Motor neuron (in vitro differentiated cells): ENCODE results near the gene SMARCB1. TPM values are rescaled to one million over a fixed set of nuclear protein-coding genes. Genes with fewer than 3 reads are reported as not detected.
A peak's percentile ranks its signal among the peaks of the same experiment; 100 is the strongest.

Source experiments
- ATAC-seq, 8 experiments: fragments of 200-7000 bp; cut with Tn5 transposase; replicated peaks in 6 of 8; 2 replicates each; pipeline ENCODE4 v1.8.0; 2021; ENCODE audit warnings: mild to moderate bottlenecking in 8 of 8, moderate library complexity in 8 of 8
- H3K27ac ChIP-seq, 2 donors: fragments of 250-450 bp; sonication (Bioruptor Pico); 2 replicates each; pipeline ENCODE4 v1.9.0; 2021; ENCODE audit warnings: antibody characterized with exemption in 2 of 2, mild to moderate bottlenecking in 2 of 2, moderate library complexity in 1 of 2
- H3K4me1 ChIP-seq, 2 donors: fragments of 250-450 bp; sonication (Bioruptor Pico); replicated peaks in 1 of 2; 2 replicates each; pipeline ENCODE4 v1.6.1; 2021; ENCODE audit warnings: antibody characterized with exemption in 2 of 2, mild to moderate bottlenecking in 2 of 2, moderate library complexity in 1 of 2
- H3K4me3 ChIP-seq, 5 donors: fragments of 250-450 bp; sonication (Bioruptor Pico); 2 replicates each; pipeline ENCODE4 v1.9.0; 2021; ENCODE audit warnings: antibody characterized with exemption in 5 of 5, mild to moderate bottlenecking in 5 of 5, moderate library complexity in 4 of 5
- WGBS, 10 experiments: fragments of 450-650 bp; shearing (Covaris generic); methylation state at CpG; one replicate each; pipeline ENCODE4 v1.0.0; 2022; 5-methylcytosine and 5-hydroxymethylcytosine counted together
- in situ Hi-C, 9 experiments: fragments of 400-800 bp; cut with MboI; loops; one replicate each; pipeline ENCODE4 v1.15.0; 2021; ENCODE audit warnings: low sequenced_read_pairs in 9 of 9, low pct_unique_long_range_greater_than_20kb in 2 of 9; ENCODE audit not compliant: unreplicated experiment in 9 of 9
- total RNA-seq, 8 experiments: library from RNA; unstranded; fragments of 300-600 nt; gene quantifications; 2 replicates each; pipeline versions ENCODE4 v1.2.3 to v1.2.4, GENCODE V29; 2022

Gene SMARCB1
- total RNA-seq, 8 experiments from 2014 or later: 58.9 to 177 (median 101) TPM

GRCh38 chr22:23826510-23827350 lies 40.0 kb downstream of the SMARCB1 start:
- 80 to 100% (median 91%) methylated on average over 1 to 5 of the region's 15 CpGs; no CpG with 5 or more reads in 3 of the 10 experiments for WGBS, 10 experiments
- peak in 6 of 8 experiments; percentile 58 to 76 (median 68) for ATAC-seq
- Histone ChIP-seq H3K4me3 (no peak overlapping the region), H3K4me1 (no peaks in the 10 kb centered on the region), H3K27ac (peak overlapping the region in 1 of 2 donors; percentile 46)
- in situ Hi-C loops: no loop called here

GRCh38 chr22:23827351-23827995 lies 40.7 kb downstream of the SMARCB1 start:
- H3K27ac ChIP-seq: peak overlapping the region in 1 of 2 donors; percentile 46
- 60 to 92% (median 81%) methylated on average over 1 to 3 of the region's 11 CpGs; no CpG with 5 or more reads in 5 of the 10 experiments for WGBS, 10 experiments
- ATAC-seq: no peak
- in situ Hi-C loops: no loop called here
- H3K4me1 ChIP-seq: no peaks in the 10 kb centered on the region
- H3K4me3 ChIP-seq: no peak overlapping the region

- Histone ChIP-seq H3K4me3 (no peak overlapping the region), H3K27ac (no peak overlapping the region), H3K4me1 (no peaks in the 10 kb centered on the region)
- ATAC-seq: peak in 1 of 8 experiments; percentile 13
- WGBS, 10 experiments: 80 to 100% (median 80%) methylated on average over 1 to 5 of the region's 10 CpGs; no CpG with 5 or more reads in 5 of the 10 experiments
- in situ Hi-C loops: no loop called here
These were observed 42.3 kb downstream of the SMARCB1 start for GRCh38 chr22:23828800-23829680.

GRCh38 chr22:23829845-23830372 lies 43.1 kb downstream of the SMARCB1 start:
- Histone ChIP-seq H3K4me1 (no peaks in the 10 kb centered on the region), H3K27ac (no peak overlapping the region), H3K4me3 (no peak overlapping the region)
- ATAC-seq: peak in 3 of 8 experiments; percentile 33 to 77 (median 70)
- in situ Hi-C loops: no loop called here
- WGBS, 10 experiments: 0 to 100% (median 88%) methylated on average over 1 to 7 of the region's 7 CpGs

- no peak for ATAC-seq
- WGBS, 10 experiments: 90% methylated on average over 2 of the region's 8 CpGs; no CpG with 5 or more reads in 8 of the 10 experiments
These were observed 44.5 kb downstream of the SMARCB1 start for GRCh38 chr22:23831261-23831660.

GRCh38 chr22:23831781-23832180 lies 45.0 kb downstream of the SMARCB1 start:
- ATAC-seq: no peak
- H3K4me1 ChIP-seq: no peaks in the 10 kb centered on the region
- no peak overlapping the region for H3K4me3 ChIP-seq
- no peak overlapping the region for H3K27ac ChIP-seq
- WGBS, 10 experiments: 94 to 100% (median 100%) methylated on average over 1 to 5 of the region's 10 CpGs; no CpG with 5 or more reads in 4 of the 10 experiments
- in situ Hi-C loops: no loop called here

More at GRCh38 chr22:23831261-23831660, 44.5 kb downstream of the SMARCB1 start:
- in situ Hi-C loops: no loop called here
- Histone ChIP-seq H3K4me1 (no peaks in the 10 kb centered on the region), H3K27ac (no peak overlapping the region), H3K4me3 (no peak overlapping the region)

- Histone ChIP-seq H3K4me1 (peaks cover 0 to 4% of the 10 kb centered on the region in 2 donors), H3K27ac (no peak overlapping the region), H3K4me3 (no peak overlapping the region)
- WGBS, 10 experiments: 40 to 100% (median 87%) methylated on average over 3 of the region's 11 CpGs; no CpG with 5 or more reads in 6 of the 10 experiments
- in situ Hi-C loops: no loop called here
- ATAC-seq: no peak
These were observed 45.7 kb downstream of the SMARCB1 start for GRCh38 chr22:23832226-23833016.

GRCh38 chr22:23833017-23833751 lies 46.4 kb downstream of the SMARCB1 start:
- H3K4me1 ChIP-seq: peaks cover 6 to 12% of the 10 kb centered on the region in 2 donors
- no peak for ATAC-seq
- H3K4me3 ChIP-seq: no peak overlapping the region
- H3K27ac ChIP-seq: no peak overlapping the region
- in situ Hi-C loops: no loop called here
- 60 to 100% (median 93%) methylated on average over 1 to 7 of the region's 16 CpGs; no CpG with 5 or more reads in 4 of the 10 experiments for WGBS, 10 experiments

- 95% methylated on average over 7 of the region's 13 CpGs; no CpG with 5 or more reads in 9 of the 10 experiments for WGBS, 10 experiments
- in situ Hi-C loops: no loop called here
- no peak for ATAC-seq
- Histone ChIP-seq H3K4me1 (peaks cover 8 to 13% of the 10 kb centered on the region in 2 donors), H3K27ac (no peak overlapping the region), H3K4me3 (no peak overlapping the region)
These were observed 47.1 kb downstream of the SMARCB1 start for GRCh38 chr22:23833911-23834317.

- 82 to 100% methylated on average over 1 to 3 of the region's 3 CpGs; no CpG with 5 or more reads in 8 of the 10 experiments for whole genome bisulfite sequencing, 10 experiments
- H3K27ac ChIP-seq: no peak overlapping the region
- no peak overlapping the region for H3K4me3 ChIP-seq
- peaks cover 8 to 14% of the 10 kb centered on the region in 2 donors for H3K4me1 ChIP-seq
- in situ Hi-C loops: no loop called here
- ATAC-seq: no peak
These were observed 47.6 kb downstream of the SMARCB1 start for GRCh38 chr22:23834406-23834792.

- Histone ChIP-seq H3K4me3 (no peak overlapping the region), H3K4me1 (peaks cover 11 to 15% of the 10 kb centered on the region in 2 donors), H3K27ac (no peak overlapping the region)
- 100% methylated on average over 1 of the region's 10 CpGs; no CpG with 5 or more reads in 8 of the 10 experiments for WGBS, 10 experiments
- no peak for ATAC-seq
- in situ Hi-C loops: no loop called here
These were observed 48.2 kb downstream of the SMARCB1 start for GRCh38 chr22:23834793-23835483.
